H7 (cell line): Measurements from ENCODE around the gene PDIK1L. TPM values are rescaled to one million over a fixed set of nuclear protein-coding genes. Genes with fewer than 3 reads are reported as not detected.

Experiments used
- DNase-seq: peaks from one replicate; pipeline ENCODE4 v3.0.0; 2012
- H3K27me3 ChIP-seq: 2 replicates; pipeline ENCODE4 v1.6.0; 2011; ENCODE audit warnings: mild to moderate bottlenecking, low read length; ENCODE audit not compliant: control insufficient read depth, insufficient read depth
- H3K36me3 ChIP-seq: replicated peaks from 2 replicates; pipeline ENCODE4 v1.5.1; 2011; ENCODE audit warnings: low read length; ENCODE audit not compliant: control insufficient read depth, insufficient read depth
- H3K4me3 ChIP-seq: 2 replicates; pipeline ENCODE4 v1.5.1; 2011; ENCODE audit warnings: low read depth, mild to moderate bottlenecking, control low read depth, low read length, moderate library complexity; ENCODE audit not compliant: insufficient read depth
- total RNA-seq: library from RNA; depleted of rRNA; stranded (reverse); fragments of >200 nt; shearing (Covaris generic); gene quantifications from 2 replicates; pipeline ENCODE4 v1.2.3, GENCODE V29; 2014

Gene PDIK1L
- total RNA-seq, 1 experiment from 2014 or later: 6.0 TPM

GRCh38 chr1:26145041-26145959 lies 33.7 kb downstream of the PDIK1L start:
- peak; percentile 86 for DNase-seq
- peaks cover 7% of the 10 kb centered on the region for H3K27me3 ChIP-seq
- H3K36me3 ChIP-seq: no peaks in the 10 kb centered on the region
- no peak overlapping the region for H3K4me3 ChIP-seq

DNA sequence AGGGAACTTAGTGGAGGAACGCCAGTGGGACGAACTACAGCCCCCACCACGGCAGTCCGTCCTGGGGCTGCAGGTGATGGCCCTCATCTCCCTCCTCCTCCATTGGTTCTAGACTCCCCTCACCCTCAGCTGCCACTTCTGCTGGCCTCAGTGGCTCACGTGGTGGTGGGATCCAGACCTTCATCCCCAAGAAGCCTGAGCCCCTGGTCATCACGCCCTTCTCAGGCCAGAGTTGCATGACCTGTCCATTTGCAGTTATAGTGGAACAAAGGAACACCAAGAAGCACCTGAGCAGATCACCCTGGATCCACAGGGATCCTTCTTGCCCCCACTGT lies 34.3 kb downstream of the PDIK1L start:
- H3K36me3 ChIP-seq: no peaks in the 10 kb centered on the region
- peaks cover 7% of the 10 kb centered on the region for H3K27me3 ChIP-seq
- H3K4me3 ChIP-seq: no peak overlapping the region
- no peak for DNase-seq

DNA sequence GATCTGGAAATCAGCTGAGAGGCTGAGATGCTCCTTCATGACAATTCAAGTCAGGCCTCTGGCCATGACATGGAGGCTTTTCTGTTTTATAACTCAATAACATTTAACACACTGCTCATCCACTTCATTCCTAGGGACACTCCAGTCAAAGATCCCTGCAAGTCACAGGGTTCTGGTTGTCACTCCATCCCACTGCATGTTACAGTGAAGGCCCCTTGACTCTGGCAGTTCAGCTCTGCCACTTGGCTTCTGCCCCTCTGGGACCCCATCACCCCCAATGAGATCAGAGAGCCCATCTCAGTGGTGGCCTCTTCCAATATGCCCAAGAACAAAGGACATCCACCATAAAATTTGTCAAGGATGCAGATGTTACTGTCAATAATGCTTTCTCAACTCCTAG lies 37.3 kb downstream of the PDIK1L start:
- no peak for DNase-seq
- Histone ChIP-seq H3K36me3 (no peaks in the 10 kb centered on the region), H3K4me3 (no peak overlapping the region), H3K27me3 (peaks cover 16% of the 10 kb centered on the region)

DNA sequence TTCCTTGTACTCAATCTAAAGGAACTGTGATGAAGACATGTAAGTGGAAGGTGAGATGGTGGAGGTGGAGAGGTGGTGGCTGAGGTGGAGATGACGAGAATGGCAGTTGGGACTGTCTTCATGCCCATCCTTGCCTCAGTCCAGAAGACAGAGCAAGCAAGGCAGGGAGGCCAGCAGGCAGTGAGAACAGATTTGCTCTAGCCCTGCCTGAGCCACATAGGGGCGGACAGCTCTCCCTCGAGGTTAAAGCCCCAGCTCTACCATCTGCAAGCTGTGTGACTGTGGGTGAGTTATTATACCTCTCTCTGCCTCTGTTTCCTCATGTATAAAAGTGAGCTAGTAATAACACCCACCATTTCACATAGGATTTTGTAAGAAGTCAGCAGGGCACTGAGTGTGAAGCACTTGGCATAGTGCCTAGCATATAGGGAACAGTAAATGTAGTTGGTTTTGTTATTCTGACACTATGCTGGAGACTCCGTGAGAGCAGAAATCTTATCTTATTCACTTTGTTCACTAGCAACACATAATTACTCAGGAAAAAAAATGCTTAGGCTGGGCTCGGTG lies 42.4 kb downstream of the PDIK1L start:
- no peak overlapping the region for H3K4me3 ChIP-seq
- H3K36me3 ChIP-seq: no peaks in the 10 kb centered on the region
- H3K27me3 ChIP-seq: peaks cover 44% of the 10 kb centered on the region
- peak; percentile 28 for DNase-seq

DNA sequence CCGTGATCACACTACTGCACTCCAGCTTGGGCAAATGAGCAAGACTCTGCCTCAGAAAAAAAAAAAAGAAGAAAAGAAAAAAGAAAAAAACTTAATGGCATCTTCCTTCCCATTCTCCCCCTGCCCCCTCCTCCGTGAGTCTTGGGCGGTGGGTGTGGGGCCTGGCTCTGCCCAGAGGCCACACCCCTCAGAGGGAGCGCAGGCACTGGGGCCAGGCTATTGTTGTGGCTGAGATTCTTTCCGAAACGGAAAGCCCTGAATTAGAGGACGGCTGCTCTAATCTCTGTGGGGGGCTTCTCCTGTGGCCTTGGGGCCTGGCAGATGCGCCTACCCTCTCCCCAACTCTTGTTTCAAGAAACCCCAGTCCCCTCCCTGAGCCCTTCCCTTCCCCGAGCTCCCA lies 43.1 kb downstream of the PDIK1L start:
- Histone ChIP-seq H3K27me3 (peaks cover 46% of the 10 kb centered on the region), H3K36me3 (no peaks in the 10 kb centered on the region), H3K4me3 (peak overlapping the region; percentile 17; the same call in 1 of the 2 replicates)
- DNase-seq: peak; percentile 89

GRCh38 chr1:26155370-26156284 lies 44.0 kb downstream of the PDIK1L start:
- Histone ChIP-seq H3K27me3 (peaks cover 52% of the 10 kb centered on the region), H3K4me3 (peak overlapping the region; percentile 28; the same call in 1 of the 2 replicates)

DNA sequence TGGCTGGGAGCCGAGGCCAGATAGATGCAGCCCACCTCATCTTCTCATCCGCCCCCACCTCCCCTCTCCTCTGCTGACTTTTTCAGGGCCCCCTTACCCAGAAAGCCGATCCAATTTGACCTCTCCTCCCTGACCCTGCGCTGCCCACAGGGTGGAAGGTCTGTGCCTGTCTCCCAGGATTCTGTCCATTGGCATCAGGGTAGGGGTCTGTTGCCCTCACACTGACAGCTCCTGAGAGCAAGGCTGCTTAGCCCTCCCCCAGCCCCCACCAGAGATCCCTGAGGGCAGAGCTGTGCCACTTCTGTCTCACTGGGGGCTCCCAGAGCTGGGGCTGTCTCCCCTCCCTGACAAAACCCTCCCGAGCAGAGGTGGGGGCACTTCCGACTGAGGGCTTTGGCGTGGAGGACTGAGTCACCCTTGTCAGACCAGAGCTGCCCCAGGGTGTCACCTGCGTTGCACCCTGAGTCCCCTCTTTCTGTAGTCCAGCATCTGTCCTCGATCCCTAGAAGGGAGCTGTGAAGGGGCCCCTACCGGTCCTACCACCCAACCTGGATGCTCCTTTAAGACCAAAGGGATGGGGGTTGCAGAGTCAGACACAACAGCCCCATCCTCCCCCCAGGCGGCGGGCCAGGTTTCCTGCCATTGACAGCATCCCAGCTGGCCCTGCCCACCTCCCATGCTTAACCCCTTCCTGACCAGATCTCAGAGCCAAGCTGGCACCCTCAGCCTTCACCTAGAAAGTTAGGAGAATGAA lies 44.8 kb downstream of the PDIK1L start:
- DNase-seq: peak; percentile 86
- Histone ChIP-seq H3K27me3 (peaks cover 58% of the 10 kb centered on the region), H3K4me3 (peak overlapping the region; percentile 28)

More at GRCh38 chr1:26155370-26156284, 44.0 kb downstream of the PDIK1L start:
- peak; percentile 61 for DNase-seq
- no peaks in the 10 kb centered on the region for H3K36me3 ChIP-seq

GRCh38 chr1:26158271-26158907 lies 46.8 kb downstream of the PDIK1L start:
- no peaks in the 10 kb centered on the region for H3K36me3 ChIP-seq
- no peak for DNase-seq
- no peak overlapping the region for H3K4me3 ChIP-seq
- peaks cover 72% of the 10 kb centered on the region for H3K27me3 ChIP-seq

More for the DNA sequence above, 44.8 kb downstream of the PDIK1L start:
- H3K36me3 ChIP-seq: no peaks in the 10 kb centered on the region

GRCh38 chr1:26158908-26159742 lies 47.5 kb downstream of the PDIK1L start, which contains the start of gene FAM110D:
FAM110D (plus strand) TSS chr1:26159079; CDS start chr1:26161292, 2,213 bp downstream.
- DNase-seq: peak; percentile 60
- peaks cover 73% of the 10 kb centered on the region for H3K27me3 ChIP-seq
- H3K36me3 ChIP-seq: no peaks in the 10 kb centered on the region
- H3K4me3 ChIP-seq: peak within 1 kb of the TSS; percentile 19

DNA sequence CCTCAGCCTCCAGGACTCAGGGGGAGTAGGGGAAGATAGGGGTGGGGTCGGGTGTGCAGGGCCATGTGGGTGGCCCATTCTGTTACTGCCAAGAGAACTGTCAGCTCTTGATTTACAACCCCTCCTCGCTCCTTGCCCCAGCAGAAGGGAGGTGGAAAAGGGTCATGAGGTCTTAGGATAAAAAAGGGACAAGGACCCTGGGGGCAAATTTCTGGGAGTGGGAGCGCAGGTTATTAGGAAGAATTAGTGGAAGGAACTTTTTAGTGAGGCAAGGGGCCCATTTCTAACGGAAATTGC lies 48.1 kb downstream of the PDIK1L start:
- H3K27me3 ChIP-seq: peaks cover 68% of the 10 kb centered on the region
- H3K4me3 ChIP-seq: no peak overlapping the region
- DNase-seq: no peak
- no peaks in the 10 kb centered on the region for H3K36me3 ChIP-seq

DNA sequence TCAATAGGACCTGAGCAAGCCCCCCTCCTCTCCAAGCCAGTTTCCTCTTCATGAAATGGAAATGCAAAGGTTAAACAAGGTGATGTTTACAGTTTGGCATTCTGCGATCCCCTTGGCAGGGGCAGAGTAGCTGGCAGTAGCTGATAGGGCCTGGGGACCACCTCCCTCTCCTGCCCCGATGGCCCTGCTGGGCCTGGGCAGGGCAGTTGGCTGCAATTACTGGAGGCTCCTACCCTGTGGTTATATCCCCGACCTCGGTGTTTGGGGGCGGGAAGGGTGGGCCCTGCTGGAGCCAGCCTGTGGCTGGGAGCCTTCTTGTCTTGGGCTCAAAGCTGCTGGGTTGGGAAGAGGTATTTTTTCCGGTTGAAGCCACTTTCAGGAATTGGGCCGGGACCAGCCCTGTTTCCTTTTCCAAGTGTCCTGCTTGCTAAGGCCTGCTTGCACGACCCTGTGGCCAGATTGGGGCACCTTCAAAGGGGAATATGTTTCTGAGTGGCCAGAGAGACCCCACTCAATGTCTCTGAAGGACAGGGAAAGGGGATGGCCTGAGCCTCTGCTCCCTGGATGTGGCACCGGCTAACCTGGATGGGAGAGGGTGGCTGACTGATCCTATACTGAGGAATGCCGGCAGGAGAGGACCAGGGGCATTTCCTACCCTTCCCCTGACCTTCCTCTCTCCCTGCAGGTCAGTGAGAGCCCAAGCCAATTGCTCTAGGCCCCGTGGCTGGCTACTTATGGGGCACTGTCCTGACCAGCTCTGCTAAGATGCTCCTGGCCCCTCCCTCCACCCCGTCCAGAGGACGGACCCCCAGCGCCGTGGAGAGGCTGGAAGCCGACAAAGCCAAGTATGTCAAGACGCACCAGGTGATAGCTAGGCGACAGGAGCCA lies 49.1 kb downstream of the PDIK1L start:
- peak overlapping the region; percentile 48 for H3K4me3 ChIP-seq
- peak; percentile 76 for DNase-seq
- H3K36me3 ChIP-seq: no peaks in the 10 kb centered on the region
- H3K27me3 ChIP-seq: peaks cover 64% of the 10 kb centered on the region
